GM19395 (cell line): Measurements from ENCODE around the gene JADE2.
"Not testable (repeated sequence)": the region's sequence is repeated elsewhere in the genome, so short reads cannot be mapped to it uniquely, and the experiment has no call there.

Experiments used
- ATAC-seq: cut with Tn5 transposase; IDR thresholded peaks from one replicate; pipeline ENCODE4 v1.9.1; 2021; ENCODE audit warnings: mild to moderate bottlenecking, moderate library complexity; ENCODE audit not compliant: unreplicated experiment

The JADE2 gene

DNA sequence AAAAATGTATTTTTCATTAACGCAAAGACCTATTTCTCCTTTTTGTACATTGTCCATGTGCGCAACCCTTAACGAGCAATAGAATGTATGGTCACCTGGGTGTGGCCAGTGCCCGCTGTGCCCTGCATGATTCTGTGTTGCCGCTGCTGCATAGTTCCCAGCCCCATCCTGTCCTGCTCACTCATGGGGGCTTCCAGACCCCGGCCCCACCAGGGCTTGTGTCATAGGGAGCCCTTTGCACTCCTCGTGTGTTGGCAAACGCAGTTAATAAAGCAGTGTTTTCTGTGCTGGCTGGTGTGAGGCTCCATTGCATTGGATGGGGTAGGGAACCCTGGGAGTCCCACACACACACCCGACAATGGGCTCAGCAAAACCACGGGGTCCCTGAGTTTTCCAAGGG is 57.5 kb downstream of the JADE2 start:
- ATAC-seq = no peak

DNA sequence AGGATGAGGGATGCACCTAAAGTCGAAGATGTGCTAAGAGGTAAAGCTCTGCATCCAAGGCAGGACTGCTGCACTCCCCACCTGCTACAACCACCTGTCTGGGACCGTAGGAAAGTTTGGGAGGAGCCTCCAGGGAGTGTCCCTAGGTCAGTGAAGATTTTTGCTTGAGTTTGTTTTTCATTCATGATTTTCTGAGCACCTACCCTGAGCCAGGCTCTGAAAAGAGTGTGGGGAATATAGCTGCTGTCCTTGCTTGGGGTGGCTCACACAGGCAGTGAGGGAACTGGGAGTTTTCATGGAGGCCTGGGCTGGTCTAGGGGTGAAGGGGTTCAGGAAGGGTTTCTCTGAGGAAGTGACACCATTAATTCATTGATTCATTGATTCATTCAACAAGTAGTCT is 58.3 kb downstream of the JADE2 start:
- ATAC-seq = no peak

DNA sequence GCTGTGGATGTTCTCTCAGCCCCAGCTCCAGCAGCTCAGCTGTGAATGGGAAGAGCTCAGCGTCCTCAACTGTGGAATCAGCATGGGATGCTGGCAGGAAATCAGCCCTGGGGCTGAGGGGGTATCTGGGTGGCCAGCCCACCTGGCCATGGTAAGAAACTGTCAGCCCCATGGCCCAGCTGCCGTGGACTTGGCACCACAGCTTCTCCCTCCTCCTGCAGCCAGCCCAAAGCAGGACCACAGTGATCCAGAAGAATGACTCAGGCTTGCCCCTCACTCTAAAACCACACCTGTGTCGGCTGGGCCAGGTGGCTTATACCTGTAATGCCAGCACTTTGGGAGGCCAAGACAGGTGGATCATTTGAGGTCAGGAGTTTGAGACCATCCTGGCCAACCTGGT is 59.2 kb downstream of the JADE2 start:
- ATAC-seq = no peak

DNA sequence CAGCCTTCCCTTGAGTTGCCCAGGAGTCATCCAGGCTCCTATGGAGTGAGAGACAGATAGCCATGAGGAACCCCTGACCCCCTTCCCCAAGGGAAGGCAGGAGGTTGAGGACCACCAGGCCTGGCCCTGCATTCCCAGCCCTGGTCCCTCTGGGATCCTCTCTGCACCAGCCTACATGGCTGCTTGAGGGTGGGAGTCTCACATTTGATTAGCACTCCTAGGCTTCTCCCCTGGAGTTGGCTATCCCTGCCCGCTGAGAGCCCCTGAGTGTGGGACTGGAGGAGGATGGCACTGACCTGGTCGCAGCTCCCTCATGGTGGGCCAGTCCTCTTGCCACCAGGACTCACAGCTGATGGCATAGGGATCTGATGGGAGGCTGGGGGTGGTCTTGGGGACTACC is 60.5 kb downstream of the JADE2 start:
- ATAC-seq = no peak

DNA sequence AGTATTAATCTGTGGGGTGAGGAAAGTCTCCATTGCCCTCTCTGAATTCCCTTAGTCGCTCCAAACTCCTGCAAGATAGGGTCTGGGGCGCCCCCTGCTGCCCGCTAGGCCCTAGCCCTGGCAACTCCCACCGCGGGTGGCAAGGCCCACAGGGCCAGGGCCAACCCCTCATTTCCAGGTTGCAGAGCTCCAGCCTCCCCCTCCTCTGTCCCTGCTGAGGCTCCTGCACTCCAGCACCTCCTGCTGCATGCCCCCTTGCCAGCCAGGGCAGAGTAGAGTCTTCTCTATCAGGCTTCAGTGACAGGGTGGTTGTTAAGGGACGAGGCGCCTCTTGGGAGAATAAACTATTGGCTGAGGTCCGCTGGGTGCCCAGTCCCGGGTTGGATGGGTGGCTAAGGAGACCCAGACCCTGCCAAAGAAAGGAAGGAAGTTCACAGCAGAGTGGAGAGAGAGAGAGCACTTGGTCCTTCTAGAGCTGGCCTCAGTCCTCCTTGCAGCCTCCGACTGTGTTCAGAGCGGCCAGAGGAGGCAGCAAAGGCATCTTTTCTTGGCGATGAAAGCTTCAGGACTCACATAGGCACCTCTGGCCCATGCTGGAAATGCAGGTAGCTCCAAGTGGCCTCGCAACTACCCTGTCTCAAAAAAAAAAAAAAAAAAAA is 61.5 kb downstream of the JADE2 start:
- peak; percentile 90 for ATAC-seq

DNA sequence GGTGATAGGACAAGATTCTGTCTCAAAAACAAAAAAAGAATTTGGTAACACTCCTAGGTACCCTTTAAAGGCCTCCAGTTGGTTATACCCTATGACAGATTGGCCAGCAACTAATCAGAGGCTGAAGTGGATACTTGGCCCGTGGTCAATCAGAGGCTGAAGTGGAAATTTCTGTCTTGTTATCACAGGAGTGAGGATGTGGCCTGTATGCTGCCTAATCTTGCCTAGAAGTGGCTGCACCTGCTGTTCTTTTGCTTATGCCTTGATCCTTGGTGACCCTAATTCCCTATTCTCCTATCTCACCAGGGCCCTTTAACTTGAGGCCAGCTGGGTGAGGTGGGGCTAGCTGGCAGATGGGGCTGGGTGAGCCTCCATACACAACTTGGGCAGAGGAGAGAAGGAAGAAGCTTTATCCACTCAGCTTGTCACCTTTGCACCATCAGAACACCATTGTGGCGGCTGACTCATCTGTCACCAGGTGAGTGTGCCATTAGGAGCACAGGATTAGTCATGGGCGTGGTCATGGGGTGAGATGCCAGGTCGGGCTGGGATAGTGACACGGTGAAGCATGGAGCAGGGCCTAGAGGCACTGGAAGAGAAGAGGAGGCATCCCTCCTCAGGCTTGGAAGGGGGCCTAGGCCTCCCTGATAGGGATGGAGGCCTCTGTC is 65.7 kb downstream of the JADE2 start:
- ATAC-seq = no peak

DNA sequence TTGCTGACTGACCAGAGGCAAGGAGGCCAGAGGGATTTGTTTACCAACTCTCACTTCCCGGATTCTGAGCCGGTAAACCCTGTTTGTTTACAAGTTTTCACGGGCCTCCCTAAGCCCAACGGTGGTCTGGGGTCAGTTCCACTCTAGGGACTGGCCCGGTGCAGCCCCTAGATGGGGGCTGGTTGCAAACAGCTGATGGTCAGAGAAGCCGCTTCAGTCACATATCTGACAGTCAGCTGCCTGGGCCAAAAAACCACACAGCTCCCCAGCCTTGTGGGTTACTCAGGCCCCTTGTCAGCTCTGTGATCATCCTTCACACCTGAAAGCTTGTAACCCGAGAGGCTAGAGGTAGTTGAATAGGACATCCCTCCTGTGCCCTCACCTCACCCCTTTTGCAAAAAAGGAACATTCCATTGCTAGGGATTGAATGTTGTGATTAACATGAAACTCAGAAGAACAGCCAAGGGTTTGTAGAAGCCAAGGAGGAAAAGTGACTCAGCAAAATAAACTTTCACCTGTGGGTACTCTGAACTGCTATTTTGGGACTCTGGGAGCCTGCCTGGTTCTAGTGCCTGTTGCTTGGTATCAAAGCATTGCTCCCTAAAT is 66.8 kb downstream of the JADE2 start:
- ATAC-seq = no peak

DNA sequence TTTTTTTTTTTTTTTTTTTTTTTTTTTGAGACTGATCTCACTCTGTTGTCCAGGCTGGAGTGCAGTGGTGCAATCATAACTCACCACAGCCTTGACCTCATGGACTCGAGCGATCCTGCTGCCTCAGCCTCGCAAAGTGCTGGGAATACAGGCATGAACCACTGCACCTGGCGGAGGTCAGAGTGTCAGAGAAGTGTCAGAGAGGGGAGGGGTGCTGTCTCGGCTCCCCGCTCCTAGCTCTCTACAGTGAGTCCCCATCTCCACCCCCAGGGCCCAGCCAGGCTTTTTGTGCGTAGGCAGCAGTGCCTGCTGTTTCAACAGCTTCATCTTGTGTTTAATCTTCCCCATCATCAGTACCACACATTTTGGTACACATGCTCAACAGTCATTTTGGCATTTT is 68.9 kb downstream of the JADE2 start:
- no peak for ATAC-seq

DNA sequence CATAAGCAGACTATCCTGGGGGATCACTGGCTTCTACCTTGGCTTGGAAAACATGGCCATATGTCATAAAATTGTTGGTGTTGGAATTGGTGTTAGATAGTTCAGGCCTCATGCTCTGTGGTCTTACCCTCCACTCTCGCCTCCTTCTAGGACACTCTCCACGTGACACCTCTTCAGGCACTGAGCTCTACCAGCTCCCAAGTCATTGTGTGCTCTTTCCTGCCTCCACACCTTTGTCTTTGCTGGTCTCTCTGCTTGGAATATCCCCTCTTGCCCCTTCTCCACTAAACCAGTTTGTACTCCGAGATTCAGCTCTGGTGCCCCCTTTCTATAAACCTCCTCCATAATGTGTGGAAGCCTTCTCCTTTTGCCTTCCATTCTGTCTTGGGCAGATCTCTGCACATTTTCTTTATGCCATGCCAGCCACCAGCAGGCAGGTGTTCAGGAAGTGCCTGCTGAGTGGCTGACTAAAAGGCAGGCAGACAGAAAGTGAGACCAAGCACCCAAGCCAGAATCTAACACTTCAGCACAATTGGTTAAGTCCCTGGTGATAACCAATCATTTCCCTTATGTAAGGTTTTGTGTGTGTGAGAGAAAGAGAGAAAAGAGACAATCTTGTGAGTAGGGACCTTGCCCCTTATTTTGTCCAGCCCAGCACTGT is 69.5 kb downstream of the JADE2 start:
- ATAC-seq = peak; percentile 74

DNA sequence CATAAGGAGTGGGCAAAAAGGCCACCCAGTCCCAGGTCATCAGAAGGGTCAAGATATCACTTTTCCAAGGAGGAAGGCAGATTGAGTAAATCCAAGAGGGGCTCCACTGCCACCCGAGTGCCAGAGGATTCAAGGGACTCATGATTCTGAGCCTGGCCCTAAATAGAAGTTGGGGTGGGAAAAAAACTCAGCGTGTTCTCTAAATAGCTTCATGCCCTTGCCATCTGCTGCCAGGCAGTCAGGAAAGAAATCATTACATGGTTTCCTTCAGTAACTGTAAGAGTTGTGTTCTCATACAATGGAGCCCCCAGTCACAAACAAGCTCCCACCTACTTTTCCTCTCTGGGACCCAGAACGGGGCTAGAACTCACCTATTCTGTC is 70.0 kb downstream of the JADE2 start:
- no peak for ATAC-seq

DNA sequence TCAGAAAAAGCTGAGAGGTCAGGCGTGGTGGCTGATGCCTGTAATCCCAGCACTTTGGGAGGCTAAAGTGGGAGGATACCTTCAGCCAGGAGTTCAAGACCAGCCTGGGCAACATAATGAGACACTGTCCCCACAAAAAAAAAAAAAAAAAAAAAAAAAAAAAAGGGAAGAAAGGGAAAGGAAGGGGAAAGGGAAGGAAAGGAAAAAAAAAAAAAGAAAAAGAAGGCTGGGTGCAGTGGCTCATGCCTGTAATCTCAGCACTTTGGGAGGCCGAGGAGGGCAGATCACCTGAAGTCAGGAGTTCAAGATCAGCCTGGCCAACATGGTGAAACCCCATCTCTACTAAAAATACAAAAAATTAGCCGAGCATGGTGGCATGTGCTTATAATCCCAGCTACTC is 74.3 kb downstream of the JADE2 start:
- ATAC-seq = not testable (repeated sequence)

DNA sequence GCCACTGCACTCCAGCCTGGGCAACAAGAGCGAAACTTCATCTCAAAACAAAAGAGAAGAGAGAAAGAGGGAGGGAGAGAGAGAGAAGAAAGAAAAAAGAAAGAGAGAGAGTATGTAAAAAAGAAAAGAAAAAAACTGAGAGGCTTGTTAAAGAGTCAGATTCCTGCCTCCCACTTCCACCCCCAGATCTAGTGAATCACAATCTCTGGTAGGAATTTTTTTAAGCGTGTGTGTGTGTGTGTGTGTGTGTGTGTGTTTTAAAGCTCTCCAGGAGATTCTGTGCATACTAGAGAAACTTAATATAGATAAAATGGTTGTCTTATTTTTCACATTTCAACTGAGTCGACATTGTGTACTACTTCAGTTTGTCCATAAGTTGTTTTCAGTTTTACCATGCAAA is 75.1 kb downstream of the JADE2 start:
- no peak for ATAC-seq

DNA sequence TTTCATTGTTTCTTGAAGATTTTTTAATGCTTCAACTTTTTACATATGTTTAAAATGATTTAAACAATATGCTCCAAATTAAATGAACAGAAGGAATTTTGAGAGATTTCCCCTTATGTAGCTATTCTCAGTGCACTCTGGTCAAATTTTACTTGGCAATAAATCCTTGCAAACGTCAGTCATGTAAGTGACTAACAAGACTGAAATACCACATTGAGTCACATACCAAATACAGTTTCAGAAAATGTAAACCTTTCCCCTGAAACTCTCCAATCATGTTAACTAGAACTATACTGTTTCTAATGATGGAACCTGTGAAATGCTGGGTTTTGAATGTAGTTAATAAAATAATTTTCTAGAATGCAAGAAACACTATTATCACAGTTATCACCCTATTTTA is 77.6 kb downstream of the JADE2 start:
- peak; percentile 52 for ATAC-seq

DNA sequence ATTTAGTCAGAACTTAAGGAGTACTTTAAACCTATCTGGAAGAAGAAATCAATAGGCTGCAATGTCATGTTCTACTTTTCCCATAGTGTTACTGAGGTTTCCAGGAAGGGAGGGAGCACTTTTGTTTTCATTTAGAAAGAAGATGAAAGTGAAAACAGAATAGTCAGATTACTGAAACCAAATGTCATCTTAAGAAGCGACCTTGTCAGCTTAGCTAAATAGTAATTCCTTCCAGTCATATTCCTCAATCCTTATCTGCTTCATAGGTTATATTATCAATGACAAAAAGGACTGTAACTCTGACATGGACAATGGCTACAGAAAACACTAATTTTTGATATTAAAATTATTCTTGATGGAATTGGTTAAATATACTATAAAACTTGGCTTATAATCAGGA is 79.4 kb downstream of the JADE2 start:
- ATAC-seq = no peak

DNA sequence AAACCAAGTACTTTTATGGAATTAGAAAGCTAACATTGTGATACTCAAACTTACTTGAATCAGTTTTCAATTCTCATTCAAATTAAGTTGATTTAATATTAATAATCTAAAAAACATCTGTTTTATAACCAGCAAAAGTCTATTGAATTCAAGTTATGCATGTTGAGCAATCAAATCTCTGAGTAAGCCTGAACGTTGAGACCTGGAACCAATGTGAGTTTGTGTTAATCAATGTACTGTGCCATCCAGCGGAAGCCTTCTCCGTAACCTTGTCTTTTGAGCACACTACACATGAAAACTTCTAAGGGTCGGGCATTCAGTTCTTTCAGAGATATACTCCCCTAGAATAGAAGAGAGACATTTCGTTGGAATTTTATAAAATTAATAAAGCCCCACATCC is 81.3 kb downstream of the JADE2 start:
- ATAC-seq = no peak

DNA sequence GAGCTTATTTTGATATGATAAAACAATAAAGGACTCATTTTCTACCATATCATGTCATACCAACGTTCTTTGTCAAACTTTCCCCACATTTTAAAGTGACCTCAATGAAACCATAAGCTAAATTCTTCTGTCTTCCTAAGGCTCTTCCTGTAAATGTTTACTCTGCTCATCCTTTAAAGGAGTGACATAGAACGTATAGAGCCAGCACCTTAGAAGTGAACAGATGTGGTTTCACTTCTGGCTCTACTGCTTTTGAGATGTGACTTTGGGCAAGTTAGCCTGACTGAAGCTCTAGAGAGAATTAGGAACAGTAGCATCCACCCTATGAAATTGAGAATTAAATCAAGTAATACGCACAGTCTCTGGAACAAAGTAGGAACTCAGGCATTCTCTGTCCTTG is 83.1 kb downstream of the JADE2 start:
- ATAC-seq = no peak

DNA sequence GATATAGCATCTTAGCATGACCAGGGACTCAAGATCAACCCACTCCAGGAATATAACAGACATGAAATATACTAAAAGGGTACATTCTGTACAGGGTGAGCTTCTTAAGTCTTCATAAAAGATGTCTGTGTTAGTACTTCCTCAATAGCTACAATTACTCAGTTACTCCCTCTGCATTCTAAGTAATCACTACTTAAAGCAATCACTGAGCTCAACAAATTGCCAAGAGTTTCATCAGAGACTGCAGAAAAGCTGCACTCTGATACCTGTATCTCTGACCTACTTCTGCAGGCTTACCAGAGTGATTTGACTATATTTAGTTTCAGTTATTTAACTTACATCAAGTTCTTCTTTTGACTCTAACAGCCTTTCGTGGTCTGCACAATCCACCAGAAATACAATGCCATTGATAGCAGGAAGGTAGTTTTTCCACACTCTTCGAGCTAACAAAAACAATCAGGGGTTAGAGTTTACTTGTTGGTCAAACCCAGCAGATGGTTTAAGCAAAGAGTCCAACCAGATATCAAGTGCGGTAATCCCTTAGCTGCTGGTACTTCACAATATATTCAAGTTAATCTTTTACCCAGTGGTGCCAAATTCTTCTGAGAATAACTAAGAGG is 83.9 kb downstream of the JADE2 start:
- peak; percentile 67 for ATAC-seq

DNA sequence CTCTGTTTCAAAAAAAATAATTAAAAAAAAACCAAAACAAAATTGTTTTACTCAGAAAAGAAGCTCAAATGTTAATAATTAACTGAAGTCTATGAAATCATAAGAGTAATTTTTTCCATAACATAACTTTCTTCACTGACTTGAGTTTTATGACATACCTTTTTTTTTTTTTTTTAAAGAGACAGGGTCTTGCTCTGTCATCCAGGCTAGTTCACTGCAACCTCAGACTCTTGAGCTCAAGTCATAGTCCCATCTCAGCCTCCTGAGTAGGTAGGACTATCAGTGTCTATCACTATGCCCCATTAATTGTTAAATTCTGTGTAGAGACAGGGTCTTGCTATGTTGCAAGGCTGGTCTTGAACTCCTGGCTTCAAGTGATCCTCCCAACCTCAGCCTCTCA is 85.3 kb downstream of the JADE2 start:
- ATAC-seq = no peak

DNA sequence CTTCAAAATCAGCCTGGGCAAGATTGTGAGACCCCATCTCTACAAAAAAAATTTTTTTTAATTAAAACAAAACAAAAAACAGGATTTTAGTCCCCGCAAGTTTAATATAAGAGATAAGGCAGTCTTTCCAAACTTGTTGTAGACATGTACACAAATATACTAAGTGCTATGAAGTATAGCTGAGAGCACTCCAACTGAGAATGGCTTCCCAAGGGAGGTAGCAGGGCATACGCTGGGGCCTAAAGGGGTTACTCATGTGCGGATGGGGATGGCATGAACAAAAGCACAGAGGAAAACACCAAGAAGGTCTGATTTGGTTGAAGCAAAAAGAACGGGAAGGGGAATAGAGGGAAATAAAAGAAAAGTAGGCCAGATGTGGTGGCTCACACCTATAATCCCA is 86.0 kb downstream of the JADE2 start:
- no peak for ATAC-seq

DNA sequence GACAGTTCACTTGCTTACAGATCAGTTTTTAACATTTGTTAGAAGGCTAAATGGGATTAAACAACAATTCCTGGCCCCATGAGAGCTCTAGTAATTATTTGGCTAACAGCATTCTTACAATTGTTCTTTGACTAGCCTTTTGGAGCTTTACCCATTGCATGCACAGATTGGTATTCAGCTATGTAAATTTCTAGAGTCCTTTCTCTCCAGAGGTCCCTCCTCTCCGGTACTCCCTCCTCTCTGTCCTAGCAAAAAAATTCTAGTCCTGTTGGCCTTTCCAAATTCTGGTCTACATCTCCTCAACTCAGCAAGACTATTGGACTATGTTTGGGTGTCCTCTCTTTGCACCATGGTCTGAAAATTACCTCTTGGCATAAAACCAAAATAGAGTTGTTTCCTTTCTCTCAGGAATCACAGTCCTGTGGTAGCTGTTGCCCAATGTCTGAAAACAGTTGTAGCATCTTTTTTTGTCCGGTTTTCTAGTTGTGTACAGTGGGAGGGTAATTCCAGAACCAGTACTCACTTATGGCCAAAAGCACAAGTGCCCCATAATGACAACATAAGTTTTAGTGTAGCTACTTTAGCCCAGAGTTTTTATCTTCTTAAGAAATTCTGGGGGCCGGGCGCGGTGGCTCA is 89.1 kb downstream of the JADE2 start:
- ATAC-seq = no peak

DNA sequence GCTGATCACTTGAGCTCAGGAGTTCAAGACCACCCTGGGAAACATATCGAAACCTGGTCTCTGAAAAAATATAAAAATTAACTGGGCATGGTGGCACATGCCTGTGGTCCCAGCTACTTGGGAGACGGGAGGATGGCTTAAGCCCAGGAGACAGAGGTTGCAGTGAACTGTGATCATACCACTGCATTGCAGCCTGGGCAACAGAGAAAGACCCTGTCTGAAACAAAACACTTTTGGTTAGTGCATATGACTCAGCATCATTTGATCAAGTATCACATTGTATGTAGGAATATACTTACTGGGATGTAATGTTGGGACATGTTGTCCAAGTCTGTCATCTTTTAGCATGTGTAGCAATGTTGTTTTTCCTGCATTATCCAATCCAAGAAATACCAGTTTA is 95.2 kb downstream of the JADE2 start:
- ATAC-seq = no peak
